ENCODE results near the gene SLC35E1.

Gene SLC35E1

GRCh38 chr19:16530540-16531379, 41.5 kb downstream of the SLC35E1 start:
- DNase-seq (ENCODE audit: low spot score in 2 of 2) (no peak), ATAC-seq (no peak)
- Mint-ChIP-seq H3K27ac (peak overlapping the region; percentile 81), H3K36me3 (peaks cover 95% of the 10 kb centered on the region), H3K9me3 (no peaks in the 10 kb centered on the region), H3K4me3 (no peak overlapping the region), H3K4me1 (no peaks in the 10 kb centered on the region)

- Mint-ChIP-seq H3K9me3 (no peaks in the 10 kb centered on the region), H3K4me3 (no peak overlapping the region), H3K4me1 (no peaks in the 10 kb centered on the region), H3K27ac (peak overlapping the region; percentile 43), H3K36me3 (peaks cover 93% of the 10 kb centered on the region)
- no peak for ATAC-seq
- no peak for DNase-seq (ENCODE audit: low spot score in 2 of 2)
Observed at GRCh38 chr19:16529466-16530144, 42.6 kb downstream of the SLC35E1 start.

DNA sequence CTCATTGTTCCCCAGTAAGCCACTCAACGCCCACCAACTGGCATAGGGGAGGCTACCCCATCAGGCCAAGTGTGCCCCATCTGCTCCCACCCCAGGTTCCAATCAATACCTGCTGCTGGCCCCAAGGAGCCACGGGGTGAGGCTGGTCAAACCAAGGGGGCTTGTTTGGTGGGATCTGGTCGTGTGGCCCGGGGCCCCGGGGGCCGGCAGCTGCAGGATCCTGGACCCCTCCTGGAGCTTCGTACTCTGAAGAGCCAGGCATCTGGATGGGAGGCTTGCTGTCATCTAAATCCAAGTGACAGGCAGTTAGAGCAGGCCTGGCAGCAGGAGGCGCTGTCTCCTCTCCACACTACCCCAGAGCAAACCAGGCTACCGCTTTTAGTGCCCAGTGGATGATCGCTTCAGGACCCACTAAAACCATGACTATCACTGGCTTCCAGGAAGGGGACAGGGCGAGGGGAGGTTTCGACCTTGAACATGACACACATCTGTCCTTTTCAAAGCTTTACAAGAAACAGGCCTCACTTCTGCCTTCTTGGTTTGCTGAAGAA, 44.2 kb downstream of the SLC35E1 start:
- peak overlapping the region; percentile 34 for H3K27ac Mint-ChIP-seq
- H3K4me3 Mint-ChIP-seq, result no peak overlapping the region
- no peaks in the 10 kb centered on the region for H3K4me1 Mint-ChIP-seq
- ATAC-seq (peak; percentile 78), DNase-seq (ENCODE audit: low spot score in 2 of 2) (peak; percentile 25 to 63)
- H3K9me3 Mint-ChIP-seq, result no peaks in the 10 kb centered on the region
- peaks cover 93% of the 10 kb centered on the region for H3K36me3 Mint-ChIP-seq

DNA sequence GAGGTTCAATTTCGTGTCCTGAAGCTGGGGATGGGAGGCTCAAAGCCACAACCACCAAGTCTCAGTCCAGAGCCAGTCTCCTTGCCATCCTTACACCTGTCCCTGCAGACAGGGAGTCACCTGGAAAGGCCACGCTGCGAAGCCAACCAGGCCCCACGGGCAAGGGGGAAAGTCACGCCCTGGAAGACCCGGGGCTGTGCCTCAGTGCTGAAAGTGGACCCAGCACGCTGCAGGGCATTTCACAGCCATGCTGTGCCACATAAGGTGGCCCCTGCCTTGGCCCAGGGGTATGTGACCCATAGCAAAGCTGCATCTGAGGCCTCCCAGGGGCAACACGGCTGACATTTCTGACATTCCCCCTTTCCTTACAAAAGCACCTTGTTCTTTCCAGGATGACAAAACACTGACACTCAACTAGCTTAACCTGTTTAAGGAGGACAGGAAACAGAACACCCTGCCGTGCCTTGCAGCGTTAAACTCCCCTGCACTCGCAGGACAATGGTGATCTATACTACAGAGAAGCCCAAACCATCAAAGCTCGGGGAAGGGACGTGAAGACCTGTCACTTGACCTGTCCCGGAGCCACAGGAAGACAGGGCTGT, 44.8 kb downstream of the SLC35E1 start:
- Mint-ChIP-seq H3K9me3 (no peaks in the 10 kb centered on the region), H3K36me3 (peaks cover 94% of the 10 kb centered on the region), H3K4me1 (no peaks in the 10 kb centered on the region), H3K4me3 (no peak overlapping the region), H3K27ac (peak overlapping the region; percentile 34)
- no peak for DNase-seq (ENCODE audit: low spot score in 2 of 2)
- ATAC-seq, result no peak

DNA sequence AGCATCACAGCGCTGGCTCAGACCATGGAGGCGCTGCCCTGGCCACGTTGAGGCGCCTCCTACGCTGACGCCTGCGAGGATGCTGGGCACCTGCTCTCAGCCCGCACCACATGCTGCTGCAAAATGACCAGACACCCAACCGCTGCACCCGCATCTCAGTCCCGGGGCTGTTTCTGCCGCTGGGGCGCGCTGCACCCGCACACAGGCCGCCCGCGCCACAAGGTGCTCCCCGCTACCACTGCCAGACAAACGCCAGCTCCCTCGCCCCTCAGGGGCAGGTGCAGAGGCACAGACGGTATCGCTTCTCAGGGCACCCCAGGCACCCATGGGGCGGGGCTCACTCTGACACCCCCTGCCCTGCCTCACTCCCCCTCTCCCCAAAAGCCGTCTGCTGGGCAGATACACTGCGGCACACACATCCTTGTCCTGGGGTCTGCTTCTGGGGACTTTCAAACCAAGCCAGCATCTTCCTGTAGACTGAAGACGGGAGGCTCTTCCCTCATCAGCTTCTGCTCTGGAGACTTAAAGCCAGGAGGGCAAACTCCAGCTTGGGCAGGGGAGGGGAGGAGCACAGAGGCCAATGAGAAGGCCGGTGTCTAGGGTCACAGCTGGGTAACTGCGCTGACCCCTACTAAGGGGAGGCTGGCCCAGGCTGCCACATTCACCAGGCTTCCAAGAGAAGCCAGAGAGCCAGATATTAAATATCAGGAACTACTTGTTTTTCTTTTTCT, 46.3 kb downstream of the SLC35E1 start:
- H3K9me3 Mint-ChIP-seq, result no peaks in the 10 kb centered on the region
- no peak overlapping the region for H3K4me3 Mint-ChIP-seq
- H3K36me3 Mint-ChIP-seq, result peaks cover 94% of the 10 kb centered on the region
- ATAC-seq, result no peak
- DNase-seq (ENCODE audit: low spot score in 2 of 2), result no peak
- H3K27ac Mint-ChIP-seq, result no peak overlapping the region
- no peaks in the 10 kb centered on the region for H3K4me1 Mint-ChIP-seq

- no peak for ATAC-seq
- H3K9me3 Mint-ChIP-seq, result no peaks in the 10 kb centered on the region
- no peaks in the 10 kb centered on the region for H3K4me1 Mint-ChIP-seq
- DNase-seq (ENCODE audit: low spot score in 2 of 2), result no peak
- H3K4me3 Mint-ChIP-seq, result no peak overlapping the region
- H3K27ac Mint-ChIP-seq, result no peak overlapping the region
- H3K36me3 Mint-ChIP-seq, result peaks cover 98% of the 10 kb centered on the region
Observed at GRCh38 chr19:16524991-16525734, 47.1 kb downstream of the SLC35E1 start.

- Mint-ChIP-seq H3K4me3 (no peak overlapping the region), H3K27ac (no peak overlapping the region), H3K9me3 (no peaks in the 10 kb centered on the region), H3K4me1 (peaks cover under 1% of the 10 kb centered on the region), H3K36me3 (peaks cover 98% of the 10 kb centered on the region)
- no peak for DNase-seq (ENCODE audit: low spot score in 2 of 2)
- no peak for ATAC-seq
Observed at GRCh38 chr19:16522559-16523377, 49.4 kb downstream of the SLC35E1 start.

DNA sequence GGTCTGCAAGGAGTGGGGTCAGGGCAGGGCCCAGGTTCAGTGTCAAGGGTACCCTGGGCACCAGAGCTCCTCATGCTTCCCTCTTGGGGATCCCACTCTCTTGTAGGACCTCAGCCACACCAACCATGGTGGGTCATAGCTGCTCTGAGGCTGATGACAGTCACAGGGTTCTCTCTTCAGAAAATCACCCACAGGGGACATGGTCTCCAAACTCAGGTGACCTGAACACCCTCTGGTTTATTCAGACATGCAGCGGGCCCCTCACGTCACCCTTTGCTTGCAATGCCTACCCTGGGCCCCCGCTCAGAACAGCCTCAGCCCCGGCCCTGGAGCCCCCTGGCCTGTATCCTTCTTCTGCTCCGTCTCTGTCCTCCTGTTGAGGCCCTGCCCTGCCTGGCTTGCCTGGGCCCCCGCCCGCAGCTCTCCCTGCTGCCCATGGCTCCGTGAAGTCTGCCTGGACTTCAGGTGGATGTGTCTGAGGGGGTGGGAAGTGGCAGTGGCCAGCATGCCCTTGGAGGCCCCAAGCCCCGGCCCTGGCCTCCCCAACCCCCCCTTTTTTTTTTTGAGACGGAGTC, 50.4 kb downstream of the SLC35E1 start:
- Mint-ChIP-seq H3K4me3 (no peak overlapping the region), H3K27ac (no peak overlapping the region), H3K36me3 (peaks cover 97% of the 10 kb centered on the region), H3K4me1 (peaks cover 10% of the 10 kb centered on the region), H3K9me3 (no peaks in the 10 kb centered on the region)
- DNase-seq (ENCODE audit: low spot score in 2 of 2), result no peak
- ATAC-seq, result no peak

DNA sequence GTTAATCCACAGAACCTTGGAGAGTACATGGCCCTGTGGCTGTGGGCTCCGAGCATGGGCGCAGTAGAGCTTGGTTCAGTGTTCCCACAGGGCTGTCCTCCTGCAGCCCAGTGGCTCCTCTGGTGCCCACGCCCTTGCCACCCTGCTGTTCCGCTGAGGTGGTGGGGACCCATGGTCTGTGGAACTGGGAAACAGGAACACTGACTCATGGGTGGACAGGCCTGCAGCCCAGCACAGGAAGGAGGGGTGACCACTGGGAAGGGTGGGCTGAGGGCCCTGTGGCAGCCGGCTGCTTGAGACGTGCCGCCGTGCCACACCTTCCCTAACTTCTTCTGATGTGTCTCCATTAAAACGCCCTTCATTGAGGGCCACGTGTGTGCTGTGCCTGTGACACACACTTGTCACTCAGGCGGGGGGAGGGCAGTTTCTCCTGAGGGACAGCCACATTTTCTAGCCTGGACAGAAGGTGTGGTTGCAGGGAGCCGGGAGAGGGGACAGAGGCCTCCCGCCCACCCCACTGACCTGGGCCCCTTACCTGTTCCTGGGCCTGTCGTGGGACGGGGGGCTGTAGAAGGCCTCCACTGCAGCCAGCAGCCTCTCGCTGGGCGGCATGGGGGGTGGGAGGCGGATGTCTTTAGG, 51.1 kb downstream of the SLC35E1 start:
- Mint-ChIP-seq H3K9me3 (no peaks in the 10 kb centered on the region), H3K27ac (no peak overlapping the region), H3K36me3 (peaks cover 90% of the 10 kb centered on the region), H3K4me1 (peaks cover 13% of the 10 kb centered on the region), H3K4me3 (no peak overlapping the region)
- ATAC-seq, result no peak
- no peak for DNase-seq (ENCODE audit: low spot score in 2 of 2)

- Mint-ChIP-seq H3K4me3 (no peak overlapping the region), H3K9me3 (no peaks in the 10 kb centered on the region), H3K27ac (no peak overlapping the region)
Observed at GRCh38 chr19:16520074-16520973, 51.9 kb downstream of the SLC35E1 start.

DNA sequence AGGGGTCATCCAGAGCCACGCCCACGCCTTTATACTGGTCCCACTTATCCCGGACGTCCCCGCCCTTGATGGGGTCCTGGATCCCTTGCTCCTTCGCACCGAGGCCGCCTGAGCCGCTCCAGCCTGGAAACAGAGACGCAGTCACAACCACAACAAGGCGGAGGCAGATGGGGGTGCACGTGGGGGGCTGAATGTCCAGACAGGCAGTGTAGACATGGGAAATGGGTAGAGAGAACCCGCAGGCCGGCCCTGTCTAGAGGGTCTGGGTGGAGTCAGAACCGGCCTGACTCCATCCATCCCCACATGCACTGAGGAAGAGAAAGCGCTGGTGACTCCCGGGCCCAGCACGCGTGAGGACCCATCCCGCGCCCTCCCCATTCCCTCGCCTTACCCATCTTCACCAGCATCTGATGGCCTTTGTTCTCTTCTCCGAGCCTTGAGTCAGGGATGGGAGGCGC, 53.0 kb downstream of the SLC35E1 start:
- peaks cover 74% of the 10 kb centered on the region for H3K36me3 Mint-ChIP-seq
- H3K4me3 Mint-ChIP-seq, result no peak overlapping the region
- DNase-seq (ENCODE audit: low spot score in 2 of 2), result no peak
- no peak overlapping the region for H3K27ac Mint-ChIP-seq
- H3K4me1 Mint-ChIP-seq, result peaks cover 13% of the 10 kb centered on the region
- no peak for ATAC-seq
- no peaks in the 10 kb centered on the region for H3K9me3 Mint-ChIP-seq

More at GRCh38 chr19:16520074-16520973, 51.9 kb downstream of the SLC35E1 start:
- no peak for ATAC-seq
- Mint-ChIP-seq H3K36me3 (peaks cover 84% of the 10 kb centered on the region), H3K4me1 (peaks cover 13% of the 10 kb centered on the region)
- no peak for DNase-seq (ENCODE audit: low spot score in 2 of 2)

DNA sequence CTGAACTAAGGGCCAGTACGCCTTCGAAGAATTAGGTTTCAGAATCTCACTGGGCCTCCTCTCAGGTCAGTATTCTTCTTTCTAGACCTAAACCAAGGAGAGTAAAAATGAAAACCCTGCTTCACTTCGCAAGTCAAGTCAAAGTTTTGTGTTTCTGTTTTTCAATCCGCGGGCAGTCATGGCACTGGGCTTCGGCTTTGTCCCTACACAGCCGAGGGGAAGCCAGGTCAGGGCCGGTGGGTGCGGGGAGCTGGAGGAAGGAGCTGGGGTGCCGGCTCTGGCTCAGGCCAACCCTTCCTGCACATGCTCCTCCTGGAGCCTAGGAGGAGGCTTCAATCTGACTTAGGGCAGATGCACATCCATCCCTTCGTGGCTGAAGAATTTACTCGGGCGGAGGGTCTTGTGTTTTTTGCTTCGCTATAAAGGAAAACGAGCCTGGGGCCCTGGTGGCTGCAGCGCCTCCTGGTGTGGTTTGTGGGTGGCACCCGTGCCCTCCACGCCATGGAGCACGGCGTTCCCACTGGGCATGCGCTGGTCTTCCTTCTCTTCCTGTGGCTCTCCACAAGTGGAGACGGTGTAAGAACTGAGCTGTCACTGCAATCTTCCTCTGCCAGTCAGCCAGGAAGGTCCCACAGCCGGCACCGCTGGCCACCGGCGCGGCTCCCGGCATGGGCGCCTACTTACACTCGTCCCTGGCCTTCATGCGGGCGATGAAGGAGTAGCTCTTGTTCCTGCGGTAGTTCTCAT, 53.6 kb downstream of the SLC35E1 start:
- Mint-ChIP-seq H3K36me3 (peaks cover 68% of the 10 kb centered on the region), H3K4me3 (no peak overlapping the region), H3K27ac (no peak overlapping the region), H3K9me3 (no peaks in the 10 kb centered on the region), H3K4me1 (peaks cover 13% of the 10 kb centered on the region)
- ATAC-seq, result no peak
- no peak for DNase-seq (ENCODE audit: low spot score in 2 of 2)

All from stimulated activated effector memory CD8-positive, alpha-beta T cell treated with anti-CD3 and anti-CD28 coated beads, Interleukin-12 subunit alpha, Interleukin-12 subunit beta, amount 100 ng/mL, for 72 hours (primary cell).